Measurements from ENCODE around the gene MBL2.

DNA sequence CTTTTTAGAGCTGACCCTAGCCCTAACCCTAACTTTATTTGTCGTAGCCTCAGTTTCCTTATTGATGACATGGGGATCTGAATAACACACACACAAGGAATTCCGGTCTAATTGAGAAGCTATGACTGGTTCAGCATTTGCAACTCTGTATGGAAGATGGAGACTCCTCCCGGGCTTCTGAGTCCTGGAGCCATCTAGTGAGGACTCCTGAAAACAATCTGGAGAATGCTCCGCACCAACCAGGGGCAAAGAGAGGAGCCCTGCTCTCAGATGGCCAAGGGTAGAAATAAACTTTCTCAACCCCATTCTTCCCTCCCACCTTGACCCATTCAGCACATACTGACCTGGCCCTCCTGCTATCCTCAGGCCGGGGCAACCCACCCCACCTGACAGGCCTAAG, 26.4 kb downstream of the MBL2 start:
- TF ChIP-seq, protein P1, sequence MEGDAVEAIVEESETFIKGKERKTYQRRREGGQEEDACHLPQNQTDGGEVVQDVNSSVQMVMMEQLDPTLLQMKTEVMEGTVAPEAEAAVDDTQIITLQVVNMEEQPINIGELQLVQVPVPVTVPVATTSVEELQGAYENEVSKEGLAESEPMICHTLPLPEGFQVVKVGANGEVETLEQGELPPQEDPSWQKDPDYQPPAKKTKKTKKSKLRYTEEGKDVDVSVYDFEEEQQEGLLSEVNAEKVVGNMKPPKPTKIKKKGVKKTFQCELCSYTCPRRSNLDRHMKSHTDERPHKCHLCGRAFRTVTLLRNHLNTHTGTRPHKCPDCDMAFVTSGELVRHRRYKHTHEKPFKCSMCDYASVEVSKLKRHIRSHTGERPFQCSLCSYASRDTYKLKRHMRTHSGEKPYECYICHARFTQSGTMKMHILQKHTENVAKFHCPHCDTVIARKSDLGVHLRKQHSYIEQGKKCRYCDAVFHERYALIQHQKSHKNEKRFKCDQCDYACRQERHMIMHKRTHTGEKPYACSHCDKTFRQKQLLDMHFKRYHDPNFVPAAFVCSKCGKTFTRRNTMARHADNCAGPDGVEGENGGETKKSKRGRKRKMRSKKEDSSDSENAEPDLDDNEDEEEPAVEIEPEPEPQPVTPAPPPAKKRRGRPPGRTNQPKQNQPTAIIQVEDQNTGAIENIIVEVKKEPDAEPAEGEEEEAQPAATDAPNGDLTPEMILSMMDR (IDR thresholded peaks at IDR 0.05) = no peak
- TF ChIP-seq ZFX (IDR thresholded peaks at IDR 0.05; ENCODE audit: borderline replicate concordance) = no peak
